Measurements from ENCODE around the gene TSPEAR.
"Not testable (repeated sequence)": the region's sequence is repeated elsewhere in the genome, so short reads cannot be mapped to it uniquely, and the experiment has no call there.

Gene TSPEAR

GRCh38 chr21:44484498-44485253 lies 226.7 kb downstream of the TSPEAR start:
- no peak for DNase-seq (ENCODE audit: low spot score)
- POLR2A ChIA-PET (ENCODE audit: low non-redundant PET), result no interaction called here
- CTCF ChIA-PET, result no interaction called here
- H3K27ac ChIP-seq, result no peak overlapping the region
- TF ChIP-seq CTCF (conservative IDR thresholded peaks at IDR 0.05; ENCODE audit: low read depth), result no peak

- no peak for DNase-seq (ENCODE audit: low spot score)
- CTCF ChIA-PET, result interaction anchor here (0.5 kb wide), 1 partner anchor 184 kb away, joined by 3 read pairs; the partner anchor contains the start of gene PFKL
- no peak overlapping the region for H3K27ac ChIP-seq
- TF ChIP-seq CTCF (conservative IDR thresholded peaks at IDR 0.05; ENCODE audit: low read depth), result no peak
- POLR2A ChIA-PET (ENCODE audit: low non-redundant PET), result no interaction called here
Measured at GRCh38 chr21:44483288-44484237, 227.8 kb downstream of the TSPEAR start.

GRCh38 chr21:44482581-44483287 lies 228.6 kb downstream of the TSPEAR start:
- no peak for DNase-seq (ENCODE audit: low spot score)
- ChIA-PET CTCF (no interaction called here), POLR2A (ENCODE audit: low non-redundant PET) (no interaction called here)
- no peak overlapping the region for H3K27ac ChIP-seq
- no peak for TF ChIP-seq CTCF (conservative IDR thresholded peaks at IDR 0.05; ENCODE audit: low read depth)

GRCh38 chr21:44480200-44481053 lies 230.9 kb downstream of the TSPEAR start:
- TF ChIP-seq CTCF (conservative IDR thresholded peaks at IDR 0.05; ENCODE audit: low read depth), result no peak
- no peak for DNase-seq (ENCODE audit: low spot score)
- ChIA-PET POLR2A (ENCODE audit: low non-redundant PET) (no interaction called here), CTCF (interaction anchor here (0.7 kb wide), 1 partner anchor 152 kb away, joined by 3 read pairs; no protein-coding TSS in a partner anchor)
- H3K27ac ChIP-seq, result no peak overlapping the region

- peak; percentile 65 for TF ChIP-seq CTCF (conservative IDR thresholded peaks at IDR 0.05; ENCODE audit: low read depth)
- CTCF ChIA-PET, result interaction anchor here (0.7 kb wide), 1 partner anchor 151 kb away, joined by 3 read pairs; no protein-coding TSS in a partner anchor
- POLR2A ChIA-PET (ENCODE audit: low non-redundant PET); DNase-seq (ENCODE audit: low spot score); H3K27ac ChIP-seq: not testable (repeated sequence)
Measured at GRCh38 chr21:44479556-44480199, 231.7 kb downstream of the TSPEAR start.
